Measurements from ENCODE around the gene CFTR. TPM values are rescaled to one million over a fixed set of nuclear protein-coding genes. Genes with fewer than 3 reads are reported as not detected.

Gene CFTR
- not detected in 2 replicates for total RNA-seq

GRCh38 chr7:117479225-117480054, at the start of gene CFTR:
Gene CFTR, plus strand, starts transcription at chr7:117480025. Its CDS starts 70 bp downstream, at chr7:117480095.

Other genes starting within 250 kb of the CFTR start
- not detected in 2 replicates for gene WNT2, start 157.0 kb upstream of the CFTR start, total RNA-seq
- gene ASZ1, start 52.5 kb upstream of the CFTR start, total RNA-seq: not detected in 2 replicates